IPS-NIHi11 (cell line): ENCODE measurements around the gene CDC6.

Experiments
- DNase-seq: peaks from one replicate; pipeline ENCODE4 v3.0.0; 2012; ENCODE audit warnings: mixed read lengths, low spot score

CDC6 gene

DNA sequence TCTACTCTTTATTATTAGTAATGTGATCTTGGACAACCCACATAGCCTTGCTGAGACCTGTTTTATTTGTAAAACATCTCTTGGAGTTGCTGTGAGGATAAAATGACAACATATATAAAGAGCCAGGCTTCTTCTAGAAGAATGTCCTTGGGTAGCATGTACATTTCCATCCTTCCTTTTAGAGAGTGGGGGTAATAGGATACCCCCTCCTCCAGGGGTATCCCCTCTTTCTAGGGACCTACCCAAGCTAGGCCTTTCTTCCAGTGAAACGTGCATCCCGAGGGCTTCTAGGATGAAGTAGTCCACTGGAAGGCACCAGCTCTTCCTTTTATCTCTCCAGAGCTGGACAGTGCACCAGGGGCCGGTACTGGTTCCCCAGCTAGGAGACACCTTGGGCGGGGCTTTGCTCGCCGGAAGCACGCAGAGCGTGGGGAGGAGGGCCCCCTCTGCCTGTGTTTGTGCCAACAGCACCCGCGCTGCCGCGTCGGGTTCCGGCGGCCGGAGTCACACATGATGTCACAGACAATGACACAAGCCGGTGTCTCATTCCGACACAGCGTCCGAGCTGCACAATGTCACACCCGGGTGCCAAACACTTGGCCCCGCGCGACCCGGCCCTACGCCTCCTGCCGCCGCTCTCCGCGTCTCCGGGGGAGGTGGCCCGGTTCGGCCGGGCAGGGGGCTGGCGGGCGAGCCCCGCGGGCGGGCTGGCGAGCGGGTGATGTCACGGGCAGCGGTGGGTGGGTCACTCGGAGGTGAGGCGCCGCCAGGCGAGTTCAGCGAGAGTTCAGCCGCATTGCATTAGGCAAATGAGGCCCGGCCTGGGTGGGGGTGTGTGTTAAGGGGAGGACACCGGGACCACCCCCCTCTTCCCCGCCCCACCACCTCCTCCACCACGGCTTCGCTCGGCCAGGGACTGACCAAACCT lies 53.5 kb downstream of the CDC6 start:
- DNase-seq, result peak; percentile 85

DNA sequence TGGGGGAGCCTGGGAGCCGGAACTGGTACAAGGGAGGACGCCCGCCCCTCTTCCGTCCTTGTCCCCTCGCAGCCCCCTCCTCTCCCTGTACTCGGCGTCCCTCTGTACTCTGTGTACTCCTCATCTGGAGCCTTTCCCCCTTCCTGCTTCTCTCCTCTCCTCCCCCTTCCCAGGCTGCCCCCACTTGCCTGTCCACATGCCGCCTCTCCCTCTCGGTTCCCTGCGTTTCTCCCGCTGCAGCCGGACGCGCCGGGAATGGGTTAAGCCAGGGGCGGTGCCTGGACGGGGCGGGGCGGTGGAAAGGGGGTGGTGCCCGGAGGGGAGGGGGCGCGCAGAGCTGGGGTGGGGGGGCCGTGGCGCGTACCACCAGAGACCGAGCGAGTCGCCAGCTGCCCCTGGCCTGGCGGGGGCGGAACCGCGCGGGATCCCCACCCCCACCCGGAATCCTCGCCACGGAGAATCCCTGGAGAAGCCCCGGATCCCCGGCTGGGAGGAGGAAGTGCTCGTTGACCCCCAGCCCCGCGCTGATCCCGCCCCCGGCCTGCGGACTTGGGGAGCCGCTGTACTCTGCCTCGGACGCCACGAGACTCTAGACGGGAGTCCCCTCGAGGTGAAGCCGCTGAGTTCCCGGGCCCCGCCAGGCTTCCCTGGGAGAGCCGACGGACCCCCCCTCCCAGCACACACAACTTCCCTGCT lies 54.3 kb downstream of the CDC6 start:
- DNase-seq, result peak; percentile 86

DNA sequence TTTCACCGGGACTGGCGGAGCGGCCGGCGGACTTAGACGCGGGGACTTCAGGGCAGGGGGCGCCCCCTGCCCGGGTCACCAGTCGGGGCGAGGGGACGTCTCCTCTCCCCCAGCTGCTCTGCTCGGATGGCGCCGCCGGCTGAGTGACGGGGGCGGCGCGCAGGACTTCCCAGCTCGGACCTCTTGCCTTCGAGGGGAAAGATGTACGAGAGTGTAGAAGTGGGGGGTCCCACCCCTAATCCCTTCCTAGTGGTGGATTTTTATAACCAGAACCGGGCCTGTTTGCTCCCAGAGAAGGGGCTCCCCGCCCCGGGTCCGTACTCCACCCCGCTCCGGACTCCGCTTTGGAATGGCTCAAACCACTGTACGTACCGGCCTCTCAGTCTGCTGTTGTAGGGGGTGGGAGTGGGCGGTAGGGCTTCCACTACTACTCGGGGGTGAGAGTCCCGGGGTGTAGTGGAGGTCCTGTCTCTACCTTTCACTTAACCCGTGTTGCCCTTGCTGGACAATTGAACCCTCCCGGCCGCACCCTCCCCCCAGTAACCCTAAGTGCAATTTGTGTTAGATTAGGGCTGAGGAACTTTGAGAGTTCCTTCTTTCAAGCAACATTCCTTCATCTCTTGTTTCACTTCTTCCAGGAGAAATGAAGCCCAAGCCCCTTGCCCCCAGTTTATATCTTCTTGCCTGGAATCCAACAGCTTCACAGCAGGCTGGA lies 55.0 kb downstream of the CDC6 start:
- DNase-seq, result no peak

DNA sequence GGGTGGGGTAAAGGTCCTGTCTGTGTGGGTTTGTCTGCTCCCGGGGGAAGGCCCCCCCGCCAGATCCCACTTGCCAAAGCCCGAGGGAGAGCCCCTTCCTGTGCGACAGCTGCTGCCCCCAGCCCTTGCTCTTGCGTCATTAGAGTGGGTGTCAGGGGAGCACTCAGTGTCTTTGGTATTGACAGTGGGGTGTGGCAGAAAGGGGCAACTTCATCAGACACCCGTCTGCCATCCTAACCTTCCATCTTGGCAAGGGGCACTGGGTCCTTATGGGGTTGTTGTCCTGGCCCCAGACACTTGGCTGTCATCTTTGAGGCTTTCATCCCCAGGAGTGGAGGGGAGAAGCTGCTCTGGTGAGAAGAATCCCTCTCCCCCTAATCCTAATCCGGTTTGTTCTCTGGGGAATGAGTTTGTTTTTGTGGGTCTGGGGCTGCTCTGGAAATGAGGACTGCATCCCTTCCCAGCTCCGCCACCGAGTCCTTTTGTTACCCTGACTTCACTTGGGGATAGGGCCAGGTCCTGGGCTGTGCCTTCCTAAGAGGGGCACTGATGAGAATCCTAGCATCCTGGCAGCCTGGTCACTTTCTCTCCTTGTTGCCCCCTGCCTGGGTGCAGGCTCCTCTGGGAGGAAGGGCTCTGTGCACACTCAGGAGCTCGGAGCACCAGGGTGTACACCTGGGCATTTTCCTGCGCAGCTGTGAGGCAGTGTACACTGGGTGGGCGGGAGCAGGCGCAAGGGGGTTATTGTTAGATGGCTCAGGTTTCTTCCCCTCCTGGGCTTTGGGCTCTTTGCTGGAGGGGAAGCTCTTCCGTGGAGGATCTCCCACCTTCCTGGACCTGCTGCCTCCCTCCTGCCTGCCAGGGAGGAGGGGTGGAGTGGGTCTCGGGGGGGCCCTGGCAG lies 55.8 kb downstream of the CDC6 start:
- DNase-seq, result no peak

DNA sequence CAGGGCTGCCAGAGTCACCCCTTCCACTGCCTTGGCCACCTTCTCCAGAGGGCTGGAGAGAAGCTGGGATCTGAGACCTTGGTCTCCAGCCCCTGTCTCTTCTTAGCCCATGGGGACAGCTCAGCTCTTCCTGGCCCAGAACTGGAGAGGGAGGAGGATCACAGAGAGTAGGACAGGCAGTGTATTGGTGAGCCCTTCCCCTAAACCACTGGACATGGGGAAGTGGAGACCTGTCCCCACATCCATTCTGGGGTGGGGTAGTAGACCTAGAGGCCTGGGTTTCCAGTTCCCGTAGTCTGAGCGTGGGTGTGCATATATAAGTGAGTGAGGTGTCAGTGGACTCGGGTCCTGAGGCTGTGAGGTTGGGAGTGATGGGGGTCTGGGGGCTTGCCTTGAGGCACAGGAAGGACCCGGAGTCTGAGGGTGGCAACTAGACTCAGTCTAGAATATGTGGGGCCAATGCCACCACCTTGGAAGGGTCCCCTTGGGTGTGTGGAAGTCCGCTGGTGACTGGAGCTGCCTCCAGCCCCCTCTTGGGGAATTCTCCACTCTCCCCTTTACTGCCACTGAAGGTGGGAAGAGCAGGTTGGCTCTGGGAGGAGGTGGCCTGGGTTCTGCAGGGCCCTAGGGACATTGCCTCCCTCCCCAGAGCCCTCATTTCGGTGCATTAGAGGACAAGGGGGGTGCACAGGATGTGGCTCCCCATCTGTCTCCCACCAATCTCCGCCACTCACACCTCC lies 56.9 kb downstream of the CDC6 start:
- no peak for DNase-seq

DNA sequence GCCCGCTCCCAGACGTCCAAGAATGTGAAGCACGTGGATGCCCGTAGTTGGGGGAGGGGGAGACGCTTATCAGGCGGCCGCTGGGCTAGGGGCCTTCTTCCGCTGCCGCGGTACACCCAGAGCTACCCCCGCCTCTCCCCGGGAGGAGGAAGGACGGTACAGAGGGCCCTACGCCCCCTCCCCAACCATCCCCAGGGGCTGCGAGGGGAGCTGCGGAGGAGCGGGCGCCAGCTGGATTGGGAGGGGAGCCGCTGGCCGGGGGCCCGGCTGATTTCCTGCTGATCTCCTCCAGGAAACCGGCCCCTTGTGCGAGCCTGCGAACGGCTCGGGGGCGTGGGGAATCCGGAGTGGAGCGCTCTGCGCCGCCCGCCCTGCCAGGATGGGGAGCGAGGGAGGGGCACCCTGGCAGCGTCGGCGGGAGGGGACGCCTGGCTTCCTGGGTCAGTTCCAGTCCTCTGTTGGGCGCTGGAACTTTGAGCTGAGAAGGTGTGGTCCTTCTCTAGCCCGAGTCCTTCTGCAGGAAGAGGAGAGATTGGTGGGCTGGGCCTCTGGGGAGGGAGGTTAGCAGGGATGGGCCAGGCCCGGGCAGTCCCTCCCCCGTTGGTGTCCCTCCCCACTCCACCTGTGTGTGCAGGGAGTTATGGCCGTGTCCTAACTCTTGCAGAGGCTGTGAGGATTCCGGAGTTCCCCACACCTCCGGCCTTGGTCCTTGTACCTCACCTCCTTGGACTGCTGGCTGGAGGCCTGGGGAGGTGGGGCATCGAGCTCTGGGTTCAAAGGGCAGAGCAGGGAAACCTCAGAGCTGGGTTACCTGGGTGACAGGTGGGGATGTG lies 57.7 kb downstream of the CDC6 start:
- DNase-seq, result peak; percentile 75

DNA sequence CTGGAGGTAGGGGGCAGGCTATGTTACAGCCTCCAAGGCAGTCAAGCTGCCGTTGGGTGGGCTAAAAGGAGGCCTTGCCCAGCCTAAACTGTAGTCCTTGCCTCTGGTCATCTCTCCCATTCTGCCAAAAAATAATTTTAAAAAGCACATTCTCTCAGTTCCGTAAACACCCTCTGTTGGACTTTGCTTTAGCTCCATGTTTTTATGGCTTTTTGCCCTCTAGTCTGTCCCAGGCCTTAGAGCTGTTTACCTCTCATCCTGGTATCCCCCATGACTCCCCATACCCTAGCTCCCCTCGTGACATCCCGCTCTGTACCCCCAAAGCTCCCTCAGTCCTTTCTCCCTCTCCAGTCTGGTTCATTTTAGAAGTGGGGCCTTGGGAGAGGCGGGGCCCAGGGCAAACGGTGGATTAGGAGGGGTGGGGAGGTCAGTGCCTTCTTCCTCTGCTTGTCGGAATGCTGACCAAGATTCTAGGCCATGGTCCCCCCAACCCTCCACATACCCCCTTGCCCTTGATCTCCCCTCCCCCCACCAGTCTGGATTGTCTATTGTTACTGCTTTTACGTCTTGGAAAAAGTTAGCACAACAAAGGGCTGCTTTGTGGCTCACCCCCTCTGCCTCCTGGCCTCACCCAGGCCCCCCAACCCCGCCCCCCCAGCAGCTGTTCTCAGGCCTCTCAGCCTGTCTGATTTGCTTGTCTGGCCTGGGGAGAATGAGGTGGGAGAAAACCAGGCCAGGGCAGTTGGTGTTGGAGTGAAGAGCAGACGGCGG lies 58.5 kb downstream of the CDC6 start:
- no peak for DNase-seq

DNA sequence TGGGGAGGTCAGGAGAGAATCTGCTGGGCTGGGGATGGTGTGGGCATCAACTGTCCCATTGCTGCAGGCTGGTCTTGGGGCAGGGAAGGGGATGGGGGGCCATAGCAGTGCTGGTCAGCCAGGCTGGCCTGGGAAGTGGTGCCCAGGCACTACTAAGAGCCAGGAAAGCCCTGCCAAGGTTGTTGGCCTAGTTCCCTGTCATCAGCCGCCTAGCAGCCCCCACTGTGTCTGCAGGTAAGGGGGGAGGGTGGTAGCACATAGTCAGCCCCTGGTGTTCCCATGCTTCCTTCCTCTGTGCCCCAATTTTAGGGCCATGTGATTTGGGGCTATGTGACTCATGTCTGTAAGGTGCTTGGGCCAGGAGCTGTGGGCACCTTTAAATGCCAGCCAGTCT lies 59.1 kb downstream of the CDC6 start:
- DNase-seq, result no peak

DNA sequence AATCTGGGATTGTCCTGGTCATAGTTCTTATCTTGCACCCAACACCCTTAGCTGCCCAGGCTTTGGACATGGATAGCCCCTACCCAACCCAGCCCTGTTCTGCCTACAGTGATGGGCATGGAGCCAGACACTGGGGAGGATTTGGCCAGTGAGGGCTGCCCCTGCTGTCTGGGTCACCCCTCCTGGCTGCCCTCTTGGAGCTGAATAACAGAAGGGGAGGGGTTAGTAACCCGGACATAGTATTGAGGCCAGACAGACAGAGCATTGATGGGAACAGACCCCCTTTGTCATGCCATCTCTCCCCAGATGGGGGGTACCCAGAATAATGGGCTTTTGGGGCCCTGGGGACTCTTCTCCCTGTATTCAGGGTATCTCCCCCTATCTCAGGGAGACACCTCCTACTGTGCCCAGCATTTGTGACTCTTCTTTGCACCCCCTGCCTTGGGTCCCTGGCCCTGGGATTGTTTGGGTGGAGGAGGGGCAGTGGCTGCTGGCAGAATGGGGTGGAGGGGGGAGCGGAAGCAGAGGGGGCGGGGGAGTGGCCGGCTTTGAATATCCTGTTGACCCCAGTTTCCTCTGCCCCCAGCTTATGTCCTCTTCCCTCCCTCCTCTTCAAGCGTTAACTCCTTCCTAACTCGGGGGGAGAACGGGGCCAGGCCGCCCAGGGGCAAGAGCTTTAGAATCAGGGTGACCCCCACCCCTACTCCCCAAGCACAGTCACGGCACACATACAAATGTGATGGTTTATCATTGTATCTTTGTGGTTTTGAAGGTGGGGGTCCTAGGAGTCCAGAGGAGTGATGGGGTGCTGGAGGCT lies 59.8 kb downstream of the CDC6 start:
- DNase-seq, result no peak

DNA sequence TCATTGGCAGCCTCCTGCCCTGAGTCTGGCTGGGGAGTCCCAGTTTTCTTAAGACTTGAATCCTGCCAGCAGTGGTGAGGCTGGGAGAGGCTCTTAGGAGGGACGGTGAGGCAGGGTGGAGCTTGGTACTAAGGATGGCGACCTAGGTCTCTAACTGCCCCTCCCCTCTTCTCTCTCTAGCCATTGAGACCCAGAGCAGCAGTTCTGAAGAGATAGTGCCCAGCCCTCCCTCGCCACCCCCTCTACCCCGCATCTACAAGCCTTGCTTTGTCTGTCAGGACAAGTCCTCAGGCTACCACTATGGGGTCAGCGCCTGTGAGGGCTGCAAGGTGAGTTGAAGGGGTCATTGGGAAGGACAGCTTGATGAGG lies 60.4 kb downstream of the CDC6 start:
- DNase-seq, result no peak

DNA sequence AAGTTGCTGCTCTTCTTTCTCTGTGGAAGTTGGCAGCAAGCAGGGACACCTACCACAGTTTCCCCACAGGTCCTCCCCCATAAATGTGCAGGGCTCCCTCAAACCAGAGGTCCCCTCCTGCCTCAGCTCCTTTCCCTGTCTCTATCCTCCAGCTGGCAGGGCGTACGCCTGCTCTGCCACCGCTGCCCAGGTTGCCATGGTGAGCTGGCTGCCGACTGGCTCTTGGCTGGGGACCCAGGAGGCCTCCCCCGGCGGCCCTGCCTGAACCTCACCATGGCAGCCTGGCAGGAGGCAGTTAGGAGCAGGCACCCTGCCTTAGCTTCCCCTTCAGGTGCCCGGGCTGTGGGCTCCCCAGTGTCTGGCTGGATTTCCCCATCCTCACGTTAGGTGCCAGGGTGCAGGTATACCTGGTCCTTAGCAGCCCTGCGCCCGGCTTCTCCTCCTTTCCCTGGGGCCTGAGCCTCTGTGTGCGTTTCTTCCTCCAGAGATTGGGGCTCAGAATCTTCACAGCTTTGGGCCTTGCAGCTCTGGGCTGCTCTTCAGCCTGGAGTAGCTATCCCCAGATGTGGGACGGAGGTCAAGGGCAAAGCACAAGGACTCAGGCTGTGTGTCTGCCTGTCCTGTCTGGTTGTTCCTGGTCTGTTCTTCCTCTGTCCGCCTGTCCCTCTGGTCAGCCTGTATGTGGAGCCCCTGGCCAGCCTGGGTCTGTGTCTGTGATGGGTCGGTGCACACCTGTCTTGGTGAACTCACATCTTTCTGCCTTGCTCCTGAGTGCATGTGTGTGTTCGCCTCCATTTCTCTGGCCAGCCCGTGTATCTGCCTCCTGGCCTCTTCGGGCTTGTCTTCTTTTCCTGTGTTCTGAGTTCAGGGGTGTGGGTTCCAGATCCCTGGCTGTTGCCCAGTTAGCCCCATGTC lies 61.1 kb downstream of the CDC6 start:
- DNase-seq, result no peak

DNA sequence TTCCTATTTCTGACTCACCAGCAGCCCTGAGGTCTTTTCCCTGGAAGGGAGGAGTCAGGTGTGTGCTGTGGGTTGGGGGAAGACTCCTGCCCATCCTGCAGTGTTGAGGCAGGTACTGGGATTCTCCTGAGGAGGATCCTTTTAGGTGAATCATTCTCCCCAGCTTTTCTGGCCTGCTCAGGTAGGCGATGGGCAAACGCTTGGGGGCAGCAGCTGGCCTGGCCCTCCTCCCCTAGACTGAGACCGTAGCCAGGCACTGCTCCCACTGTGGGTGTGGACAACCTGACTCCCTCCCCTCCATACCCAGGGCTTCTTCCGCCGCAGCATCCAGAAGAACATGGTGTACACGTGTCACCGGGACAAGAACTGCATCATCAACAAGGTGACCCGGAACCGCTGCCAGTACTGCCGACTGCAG lies 61.8 kb downstream of the CDC6 start:
- no peak for DNase-seq

DNA sequence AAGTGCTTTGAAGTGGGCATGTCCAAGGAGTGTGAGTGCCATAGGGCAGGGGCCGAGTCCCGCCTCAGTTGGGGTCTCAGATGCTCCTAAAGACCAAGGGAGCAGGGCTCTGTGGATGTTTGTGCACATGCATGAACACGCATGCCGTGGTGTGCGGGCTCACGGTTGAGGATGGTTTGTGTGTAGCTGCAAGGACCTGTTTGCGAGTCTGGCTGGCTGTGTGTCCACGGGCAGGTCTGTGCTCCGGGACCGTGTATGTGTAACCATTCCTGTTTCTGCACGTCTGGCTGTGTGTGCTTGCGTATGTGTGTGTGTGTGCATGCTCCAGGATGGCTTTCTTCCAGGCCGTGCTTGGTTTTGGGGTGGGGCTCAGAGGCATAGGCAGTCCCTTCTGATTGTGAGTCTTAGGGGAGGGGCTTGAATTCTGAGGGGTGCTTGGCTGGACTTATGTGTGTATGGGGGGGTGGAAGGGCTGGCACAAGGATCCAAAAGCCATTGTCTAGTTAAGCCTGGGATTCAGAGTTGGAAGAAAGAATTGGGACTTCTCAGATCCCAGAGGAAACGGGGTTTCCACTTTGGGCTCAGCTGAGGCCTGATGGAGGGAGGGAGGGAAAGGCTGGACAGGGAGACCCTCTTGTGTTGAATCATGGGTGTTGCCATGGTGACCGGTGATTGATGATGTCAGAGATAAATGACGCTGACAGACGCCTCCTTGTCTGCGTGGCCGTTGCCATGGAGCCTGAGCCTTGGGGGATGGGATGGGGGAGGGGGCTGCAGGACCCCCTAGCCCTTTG lies 62.4 kb downstream of the CDC6 start:
- DNase-seq, result no peak

DNA sequence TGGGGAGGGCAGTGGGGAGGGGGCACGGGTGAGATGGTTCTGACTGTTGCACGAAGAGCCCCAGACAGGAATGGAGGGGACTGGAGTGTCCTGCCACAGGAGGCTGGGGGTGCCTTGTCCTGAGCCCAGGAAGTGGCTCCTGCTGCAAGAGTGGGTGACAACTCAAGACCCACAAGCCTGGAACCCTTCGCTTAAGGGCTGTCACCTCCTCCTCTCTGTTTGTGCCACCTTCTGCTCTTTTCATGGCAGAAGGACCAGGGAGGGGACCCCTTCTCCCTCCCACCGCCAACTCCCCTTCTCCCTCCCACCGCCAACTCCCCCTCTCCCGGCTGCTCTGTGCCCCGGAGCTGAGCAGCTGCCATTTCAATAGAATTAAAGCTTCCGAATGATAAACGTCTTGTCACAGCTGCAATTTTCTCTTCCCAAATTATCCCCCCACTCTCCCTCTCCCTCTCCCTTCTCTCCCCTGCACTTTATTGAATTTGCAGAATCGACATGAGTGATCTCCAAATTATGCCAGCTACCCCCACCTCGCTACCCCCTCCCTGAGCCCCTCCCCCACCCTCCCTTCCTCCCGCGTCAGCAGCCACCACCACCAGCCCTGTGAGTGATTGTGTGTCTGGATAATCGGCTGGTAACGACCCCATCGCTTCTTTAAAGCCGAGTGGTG lies 63.1 kb downstream of the CDC6 start:
- no peak for DNase-seq

DNA sequence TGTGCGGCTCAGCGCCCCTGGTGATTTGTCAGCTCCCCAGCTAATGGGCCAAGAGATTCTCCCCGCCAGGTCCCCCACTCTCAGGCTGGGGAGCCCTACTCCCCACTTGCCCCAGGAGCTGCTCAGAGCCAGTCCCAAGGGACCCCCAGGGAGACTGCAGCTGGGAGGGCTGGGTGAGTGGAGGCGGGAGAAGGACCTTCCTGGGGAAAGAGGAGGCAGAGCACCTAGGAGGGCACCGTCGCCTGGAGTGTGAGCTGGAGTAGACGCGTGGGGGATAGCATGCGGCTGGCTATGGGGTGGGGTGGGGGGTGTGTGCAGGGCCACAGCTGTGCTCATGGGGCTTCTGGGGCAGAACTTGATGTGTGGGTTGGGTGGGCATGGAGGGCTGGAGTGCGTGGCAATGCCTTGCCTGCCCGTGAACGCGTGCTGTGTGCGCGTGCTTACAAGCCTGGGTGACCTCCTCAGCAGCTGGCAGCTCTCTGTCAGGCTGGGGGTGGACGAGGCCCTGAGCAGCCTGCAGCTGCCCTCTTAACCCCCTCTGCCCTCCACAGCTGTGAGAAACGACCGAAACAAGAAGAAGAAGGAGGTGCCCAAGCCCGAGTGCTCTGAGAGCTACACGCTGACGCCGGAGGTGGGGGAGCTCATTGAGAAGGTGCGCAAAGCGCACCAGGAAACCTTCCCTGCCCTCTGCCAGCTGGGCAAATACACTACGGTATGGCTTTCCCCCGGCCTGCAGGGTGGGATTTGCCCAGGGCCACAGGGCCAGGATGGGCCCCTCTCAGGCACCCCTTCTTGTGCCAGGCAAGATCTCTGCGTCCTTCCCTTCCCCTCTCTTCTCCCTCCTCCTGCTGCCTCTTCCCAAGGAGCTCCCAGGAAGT lies 63.9 kb downstream of the CDC6 start:
- no peak for DNase-seq
